ENCODE data around the gene CTNNA3. TPM values are rescaled to one million over a fixed set of nuclear protein-coding genes. Genes with fewer than 3 reads are reported as not detected.

Gene CTNNA3
- total RNA-seq, 4 donors from 2014 or later: under 0.01 to 0.38 (median 0.27) TPM

DNA sequence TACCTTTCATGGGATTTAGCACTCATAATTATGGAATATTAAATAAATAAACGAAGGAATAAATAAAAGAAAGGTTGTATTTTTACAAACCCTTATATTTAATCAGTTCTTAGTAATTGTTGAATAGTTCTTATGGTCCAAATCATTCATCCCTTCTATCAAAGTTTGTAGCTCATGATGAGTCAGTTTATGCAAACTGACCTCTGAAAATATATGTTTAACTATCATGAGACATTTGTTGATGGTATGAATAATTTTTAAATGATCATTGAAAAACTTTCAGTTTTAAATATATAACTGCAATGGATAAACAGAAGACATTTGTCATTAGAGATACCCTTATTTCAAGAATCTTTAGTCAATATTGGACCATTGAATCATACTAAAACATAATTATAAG, 1181.3 kb downstream of the CTNNA3 start:
- TF ChIP-seq, protein P1, sequence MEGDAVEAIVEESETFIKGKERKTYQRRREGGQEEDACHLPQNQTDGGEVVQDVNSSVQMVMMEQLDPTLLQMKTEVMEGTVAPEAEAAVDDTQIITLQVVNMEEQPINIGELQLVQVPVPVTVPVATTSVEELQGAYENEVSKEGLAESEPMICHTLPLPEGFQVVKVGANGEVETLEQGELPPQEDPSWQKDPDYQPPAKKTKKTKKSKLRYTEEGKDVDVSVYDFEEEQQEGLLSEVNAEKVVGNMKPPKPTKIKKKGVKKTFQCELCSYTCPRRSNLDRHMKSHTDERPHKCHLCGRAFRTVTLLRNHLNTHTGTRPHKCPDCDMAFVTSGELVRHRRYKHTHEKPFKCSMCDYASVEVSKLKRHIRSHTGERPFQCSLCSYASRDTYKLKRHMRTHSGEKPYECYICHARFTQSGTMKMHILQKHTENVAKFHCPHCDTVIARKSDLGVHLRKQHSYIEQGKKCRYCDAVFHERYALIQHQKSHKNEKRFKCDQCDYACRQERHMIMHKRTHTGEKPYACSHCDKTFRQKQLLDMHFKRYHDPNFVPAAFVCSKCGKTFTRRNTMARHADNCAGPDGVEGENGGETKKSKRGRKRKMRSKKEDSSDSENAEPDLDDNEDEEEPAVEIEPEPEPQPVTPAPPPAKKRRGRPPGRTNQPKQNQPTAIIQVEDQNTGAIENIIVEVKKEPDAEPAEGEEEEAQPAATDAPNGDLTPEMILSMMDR (IDR thresholded peaks at IDR 0.05; ENCODE audit: low read depth): no peak

DNA sequence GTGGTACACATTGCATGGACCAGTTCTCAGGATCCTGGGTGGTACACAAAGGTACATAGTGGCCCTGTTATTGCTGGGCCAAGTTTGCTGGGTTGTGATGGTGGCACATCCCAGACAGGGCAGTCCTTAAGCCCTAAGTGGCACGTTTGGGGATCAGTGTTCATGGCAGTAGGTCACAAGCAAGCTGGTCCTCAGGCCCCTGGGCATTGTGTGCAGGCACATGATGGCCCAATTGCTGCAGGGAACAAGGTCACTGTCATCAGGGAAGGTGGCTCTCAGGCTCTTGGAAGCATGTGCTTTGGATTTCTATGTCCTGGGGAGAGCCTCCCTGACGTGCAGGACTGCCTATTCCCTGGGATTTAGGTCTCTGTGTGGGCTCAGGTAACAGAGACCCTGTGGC, 1182.5 kb downstream of the CTNNA3 start:
- TF ChIP-seq, protein P1 (IDR thresholded peaks at IDR 0.05; ENCODE audit: low read depth): no peak

DNA sequence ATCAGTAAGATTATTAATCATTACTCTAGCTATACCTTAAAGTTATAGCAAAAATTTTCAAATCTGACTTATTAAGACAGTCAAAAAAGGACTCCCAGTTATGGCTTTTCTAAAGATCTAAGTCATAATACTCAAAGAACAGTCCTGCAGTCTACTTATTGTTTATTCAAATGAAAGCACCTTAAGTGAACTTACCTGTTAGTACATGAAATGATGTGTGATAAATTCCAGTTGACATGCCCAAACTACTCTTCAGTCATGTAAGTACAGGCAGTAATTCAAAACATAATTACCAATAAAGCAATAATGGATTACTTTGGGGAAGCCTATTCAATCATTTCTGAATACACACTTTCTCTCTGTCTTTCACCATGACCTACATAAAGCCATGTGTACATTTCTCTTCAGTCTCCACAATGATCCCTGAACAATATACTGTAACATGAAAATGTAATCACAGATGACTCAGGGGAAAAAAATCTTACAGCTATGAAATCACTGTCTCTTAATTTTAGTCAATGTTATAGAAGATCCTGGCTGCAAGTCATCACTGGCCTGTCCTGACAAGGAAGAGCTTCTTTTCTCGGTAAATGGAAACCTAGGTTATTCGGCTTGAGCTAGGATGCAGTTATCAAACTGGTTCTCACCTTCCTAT, 1190.9 kb downstream of the CTNNA3 start:
- TF ChIP-seq, protein P1 (IDR thresholded peaks at IDR 0.05; ENCODE audit: low read depth): no peak

DNA sequence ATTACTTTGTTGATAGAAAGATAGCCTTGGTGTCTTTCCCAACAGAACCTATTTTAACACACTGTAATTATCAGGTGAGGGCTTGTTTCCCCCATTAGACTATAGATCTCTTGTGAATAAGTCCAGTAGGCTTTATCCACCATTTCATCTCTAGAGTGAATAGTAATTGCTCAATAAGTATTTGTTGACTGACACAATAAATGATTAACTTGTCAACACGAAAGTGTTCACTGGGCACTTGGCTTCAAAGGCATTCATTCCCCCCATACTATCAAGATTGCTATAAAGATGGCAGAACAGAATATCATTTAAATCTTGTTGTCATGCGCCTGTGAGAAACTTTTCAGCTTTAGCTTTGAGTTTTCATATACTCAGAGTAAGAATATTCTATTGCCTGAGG, 1194.6 kb downstream of the CTNNA3 start:
- TF ChIP-seq, protein P1 (IDR thresholded peaks at IDR 0.05; ENCODE audit: low read depth): no peak

DNA sequence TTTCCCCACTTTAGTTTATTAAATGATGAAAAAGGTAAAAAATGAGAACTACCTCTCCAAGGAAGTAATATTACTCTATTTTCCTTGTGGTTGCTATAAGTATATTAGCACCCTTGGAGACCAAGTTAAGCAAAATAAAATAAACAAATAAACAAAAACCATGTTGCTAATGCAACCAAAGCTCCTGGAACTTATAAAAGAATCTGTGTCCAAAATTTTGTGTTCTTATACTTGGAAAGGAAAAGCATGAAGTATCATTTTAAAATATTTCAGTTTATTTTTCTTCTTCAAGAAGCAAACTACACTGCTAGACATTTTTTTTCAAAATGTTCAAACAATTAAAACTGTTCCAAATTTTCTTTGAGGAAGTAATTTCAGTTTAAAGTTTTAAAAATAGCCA, 1212.0 kb downstream of the CTNNA3 start:
- TF ChIP-seq, protein P1 (IDR thresholded peaks at IDR 0.05; ENCODE audit: low read depth): no peak

DNA sequence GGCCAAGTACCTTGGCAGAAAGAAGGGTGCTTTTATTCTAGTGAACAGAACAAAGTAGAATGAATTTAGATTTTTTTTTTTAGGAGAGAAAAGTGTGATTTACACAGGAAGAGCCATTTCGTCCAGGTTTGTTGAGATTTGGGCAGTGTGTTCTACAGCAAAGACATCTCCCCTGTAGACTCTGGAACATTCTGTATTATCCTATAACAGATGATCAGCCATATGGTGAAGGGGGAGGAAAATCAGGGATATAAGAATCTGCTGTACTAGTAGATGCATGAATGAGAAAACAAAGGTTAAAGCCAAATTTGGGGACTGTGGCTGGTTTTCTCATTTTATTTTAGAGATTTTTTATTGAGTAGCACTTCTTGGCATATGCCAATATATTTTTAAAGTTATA, 1223.8 kb downstream of the CTNNA3 start:
- TF ChIP-seq, protein P1 (IDR thresholded peaks at IDR 0.05; ENCODE audit: low read depth): no peak

DNA sequence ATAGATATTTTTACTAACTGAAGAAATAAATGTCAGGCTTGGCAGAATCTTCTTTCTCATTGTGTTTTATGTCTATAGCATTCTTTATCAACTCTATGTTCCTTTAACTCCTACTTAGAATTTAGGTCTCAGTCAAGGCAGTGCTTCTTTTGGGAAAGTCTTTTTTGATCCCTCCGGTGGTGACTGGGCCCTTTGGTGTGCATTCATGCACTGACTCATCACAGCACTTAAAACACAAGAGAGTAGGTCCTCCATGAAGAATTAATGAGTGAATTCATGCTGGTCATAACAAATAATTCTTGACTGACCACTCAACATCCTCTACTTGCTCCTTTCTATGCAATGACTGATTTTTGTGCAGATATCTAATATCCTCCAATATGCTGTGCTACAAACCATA, 1229.0 kb downstream of the CTNNA3 start:
- TF ChIP-seq, protein P1 (IDR thresholded peaks at IDR 0.05; ENCODE audit: low read depth): no peak

All from subcutaneous adipose tissue (tissue), 4 donors.